Jurkat, Clone E6-1 (cell line): ENCODE measurements around the gene RBM4B.

ENCODE experiments used
- DNase-seq: peaks from one replicate; pipeline ENCODE4 v3.0.0-alpha.2; 2011; ENCODE audit warnings: low read depth, low spot score
- H3K4me3 ChIP-seq: 2 replicates; pipeline ENCODE4 v1.5.1; 2011; ENCODE audit warnings: mild to moderate bottlenecking, low read length, control low read depth, moderate library complexity

The RBM4B gene

GRCh38 chr11:66708701-66709100 is 31.0 kb upstream of the RBM4B start:
- no peak overlapping the region for H3K4me3 ChIP-seq
- no peak for DNase-seq

- no peak for DNase-seq
- H3K4me3 ChIP-seq = no peak overlapping the region
Measured at GRCh38 chr11:66708094-66708493, 30.4 kb upstream of the RBM4B start.

DNA sequence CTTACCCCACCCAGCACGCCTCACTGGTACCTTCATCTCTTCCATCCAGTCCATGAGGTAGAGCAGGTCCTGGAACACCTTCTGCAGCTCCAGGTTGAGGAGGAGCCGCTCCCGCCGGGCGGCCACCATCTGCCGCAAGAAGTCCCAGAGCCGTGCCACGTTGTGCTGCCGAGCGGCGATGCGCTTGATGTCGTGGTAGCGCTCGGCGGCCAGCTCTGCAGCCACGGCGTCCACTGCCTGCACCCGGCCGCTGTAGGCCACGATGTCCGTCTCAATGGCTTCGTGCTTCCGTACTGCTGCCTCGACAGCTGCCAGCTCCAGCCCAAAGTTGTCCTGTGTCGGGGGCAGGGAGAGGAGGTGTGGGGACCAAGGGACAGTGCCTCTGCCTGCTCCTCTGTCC is 29.8 kb upstream of the RBM4B start:
- no peak for DNase-seq
- no peak overlapping the region for H3K4me3 ChIP-seq

DNA sequence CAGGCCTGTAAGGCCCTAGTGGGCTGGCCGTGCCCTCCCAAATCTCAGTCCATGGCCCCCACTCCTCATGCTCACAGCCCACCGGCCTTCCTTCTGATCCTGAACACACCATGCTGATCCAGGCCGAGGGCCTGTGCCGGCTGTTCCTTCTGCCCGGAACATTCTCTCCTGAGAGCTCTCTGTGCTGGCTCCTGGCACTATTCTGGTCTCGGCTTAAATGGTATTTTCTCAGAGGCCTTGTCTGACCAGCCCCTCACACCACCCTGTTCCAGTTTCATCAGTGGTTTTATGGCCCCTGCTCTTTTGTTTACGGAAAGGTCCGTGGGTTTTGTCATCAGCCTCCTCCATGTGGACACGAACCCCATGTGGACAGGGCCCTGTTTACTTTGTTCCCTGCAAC is 29.3 kb upstream of the RBM4B start:
- DNase-seq = no peak
- no peak overlapping the region for H3K4me3 ChIP-seq

GRCh38 chr11:66705587-66706335 is 28.1 kb upstream of the RBM4B start:
- H3K4me3 ChIP-seq = no peak overlapping the region
- no peak for DNase-seq

DNA sequence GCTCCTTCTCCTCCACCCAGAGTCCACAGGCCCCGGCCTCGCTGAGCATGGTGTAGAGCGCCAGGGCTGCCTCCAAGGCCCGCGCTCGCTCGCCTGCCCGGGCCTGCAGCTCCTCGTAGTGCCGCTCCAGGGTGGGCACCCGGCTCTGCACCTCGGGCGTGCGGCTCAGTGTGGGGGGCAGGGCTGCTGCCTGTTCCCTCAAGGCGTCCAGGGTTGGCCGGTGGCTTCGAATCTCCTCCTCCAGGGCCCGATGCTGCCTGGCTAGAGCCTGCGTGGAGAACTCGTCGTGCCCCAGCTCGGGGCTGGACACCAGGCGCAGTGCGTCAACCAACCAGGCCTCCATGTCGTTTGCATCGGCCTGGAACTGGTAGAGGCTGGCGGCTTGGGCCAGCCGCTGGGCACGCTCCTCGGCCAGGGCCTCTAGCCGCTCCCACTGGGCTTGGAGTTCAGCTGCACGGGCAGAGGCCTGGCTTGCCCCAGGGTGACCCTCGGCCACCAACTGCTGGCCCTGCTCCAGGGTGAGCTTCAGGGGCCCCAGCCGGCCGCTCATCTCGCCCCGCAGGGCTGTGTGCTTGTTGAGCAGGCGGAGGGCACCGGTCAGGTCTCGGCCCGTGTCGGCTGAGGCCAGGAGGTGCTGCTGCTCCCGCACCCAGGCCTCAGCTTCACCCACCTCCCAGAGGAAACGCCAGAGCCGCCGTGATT is 27.1 kb upstream of the RBM4B start:
- H3K4me3 ChIP-seq = no peak overlapping the region
- no peak for DNase-seq

DNA sequence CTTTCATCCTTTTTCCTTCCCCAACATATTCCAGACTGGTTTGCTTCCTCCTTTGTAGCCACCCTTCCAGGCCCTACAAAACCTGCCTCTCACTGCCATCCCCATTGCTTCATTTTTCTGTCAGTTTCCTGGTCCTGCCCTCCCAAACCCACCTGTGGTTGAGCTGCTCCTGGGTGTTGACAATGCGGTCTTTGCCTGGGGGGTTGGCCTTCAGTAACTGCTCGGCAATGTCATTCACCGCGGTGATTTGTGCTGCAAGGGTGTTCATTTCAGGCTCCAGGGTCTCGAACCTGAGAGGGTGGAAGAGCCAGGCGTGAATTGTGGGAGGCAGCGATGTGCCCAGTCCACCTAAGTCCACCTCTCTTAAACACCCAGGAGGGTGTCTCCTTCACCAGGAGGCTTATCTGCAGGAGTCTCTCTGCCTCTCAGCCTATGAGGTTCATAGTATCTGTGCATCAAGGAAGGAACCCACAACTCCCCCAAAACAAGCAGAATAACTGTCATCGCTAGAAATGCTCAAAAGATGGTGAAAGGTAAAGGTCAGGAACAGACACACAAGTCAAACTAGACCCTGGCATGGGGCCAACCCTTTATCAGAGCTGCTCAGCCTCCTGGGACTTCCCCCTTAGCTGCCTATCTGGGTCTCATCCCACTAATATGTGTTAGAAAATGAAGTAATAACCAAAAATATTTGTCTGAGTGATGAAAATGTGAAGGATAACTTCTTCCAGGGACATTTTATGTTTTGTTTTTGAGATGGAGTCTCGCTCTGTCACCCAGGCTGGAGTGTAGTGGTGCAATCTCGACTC is 23.9 kb upstream of the RBM4B start:
- DNase-seq = peak; percentile 77
- H3K4me3 ChIP-seq = peak overlapping the region; percentile 25

- no peak for DNase-seq
Measured at GRCh38 chr11:66700742-66701141, 23.1 kb upstream of the RBM4B start.

DNA sequence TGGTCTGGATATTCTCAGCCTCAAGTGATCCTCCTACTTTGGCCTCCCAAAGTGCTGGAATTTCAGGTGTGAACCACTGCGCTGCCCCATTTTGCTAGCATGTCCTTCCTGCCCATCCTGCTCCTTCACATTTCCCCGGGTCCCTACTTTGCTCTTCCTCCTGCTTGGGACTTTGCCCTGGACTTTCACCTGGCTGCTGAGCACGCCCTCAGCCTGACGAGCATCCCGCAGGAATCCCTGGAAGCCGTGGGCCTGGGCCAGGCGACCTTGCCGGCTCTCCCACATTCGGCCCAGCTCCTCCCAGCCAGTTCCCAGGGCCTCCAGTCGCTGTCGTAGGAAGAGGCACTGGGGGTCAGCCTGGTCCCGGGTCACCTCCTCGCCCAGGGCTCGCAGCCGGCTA is 22.6 kb upstream of the RBM4B start:
- DNase-seq = no peak
- no peak overlapping the region for H3K4me3 ChIP-seq

More at GRCh38 chr11:66700742-66701141, 23.1 kb upstream of the RBM4B start:
- peak overlapping the region; percentile 25 for H3K4me3 ChIP-seq

GRCh38 chr11:66698491-66698890 is 20.8 kb upstream of the RBM4B start:
- no peak overlapping the region for H3K4me3 ChIP-seq
- no peak for DNase-seq

GRCh38 chr11:66697988-66698387 is 20.3 kb upstream of the RBM4B start:
- no peak for DNase-seq
- H3K4me3 ChIP-seq = no peak overlapping the region

DNA sequence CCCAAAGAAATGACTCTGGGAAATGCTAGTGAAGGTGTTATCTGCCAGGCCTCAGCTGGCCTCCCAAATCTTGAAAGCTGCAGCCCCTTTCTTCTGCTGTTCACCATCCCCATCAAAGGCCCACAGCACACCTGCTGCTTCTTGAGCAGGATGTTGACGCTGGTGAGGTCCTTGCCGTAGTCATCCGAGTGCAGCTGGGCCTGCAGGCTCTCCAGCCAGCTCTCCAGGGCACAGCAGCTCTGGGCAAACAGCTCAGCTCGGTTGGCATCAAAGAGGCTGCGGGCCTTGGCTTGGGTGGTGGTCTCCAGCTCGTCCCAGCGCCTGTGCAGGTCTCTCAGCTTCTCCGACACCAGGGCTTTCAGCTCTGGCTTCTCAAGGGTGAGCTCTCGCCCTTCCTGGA is 18.5 kb upstream of the RBM4B start:
- DNase-seq = peak; percentile 72
- no peak overlapping the region for H3K4me3 ChIP-seq

DNA sequence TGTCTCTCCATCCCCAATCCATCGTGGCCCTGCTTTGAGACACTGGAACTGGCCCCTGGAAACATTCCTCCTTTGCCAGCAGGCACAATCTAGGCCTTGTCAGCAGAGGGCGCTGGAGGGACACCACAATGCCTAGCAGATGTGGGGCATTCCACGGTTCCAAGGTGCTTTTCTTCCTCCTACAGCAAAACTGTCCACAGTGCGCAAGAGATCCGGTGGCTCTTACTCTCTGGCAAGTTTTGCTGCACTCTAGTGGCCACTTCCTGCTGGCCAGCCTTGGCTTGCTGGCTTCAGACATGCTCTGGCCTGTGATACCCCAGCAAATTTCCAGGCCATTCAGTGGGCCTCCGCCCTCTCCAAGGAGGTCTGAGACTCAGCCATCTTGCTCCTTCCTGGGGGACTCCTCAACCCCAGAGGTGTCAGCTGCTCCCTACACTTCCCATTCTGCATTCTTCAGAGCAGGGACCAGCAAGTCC is 17.1 kb upstream of the RBM4B start:
- H3K4me3 ChIP-seq = no peak overlapping the region
- peak; percentile 71 for DNase-seq

DNA sequence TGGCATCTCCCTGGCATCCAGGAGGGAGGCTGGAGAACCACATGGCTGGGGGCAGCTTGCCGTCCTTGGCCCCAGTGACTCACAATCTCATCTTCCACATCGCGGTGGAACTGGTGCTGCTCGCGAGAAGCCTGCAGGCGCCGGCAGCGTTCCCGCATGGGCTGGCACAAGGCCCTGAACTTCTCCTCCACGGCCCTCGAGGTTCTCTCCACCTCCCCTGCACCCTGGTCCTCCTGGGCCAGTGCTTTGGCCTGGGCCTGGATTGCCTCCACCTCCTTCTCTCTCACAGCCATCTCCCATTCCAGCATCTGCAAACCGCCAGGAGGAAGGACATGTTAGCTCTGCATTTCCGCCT is 16.3 kb upstream of the RBM4B start:
- H3K4me3 ChIP-seq = no peak overlapping the region
- DNase-seq = no peak

- no peak overlapping the region for H3K4me3 ChIP-seq
- no peak for DNase-seq
Measured at GRCh38 chr11:66693356-66694055, 15.8 kb upstream of the RBM4B start.

DNA sequence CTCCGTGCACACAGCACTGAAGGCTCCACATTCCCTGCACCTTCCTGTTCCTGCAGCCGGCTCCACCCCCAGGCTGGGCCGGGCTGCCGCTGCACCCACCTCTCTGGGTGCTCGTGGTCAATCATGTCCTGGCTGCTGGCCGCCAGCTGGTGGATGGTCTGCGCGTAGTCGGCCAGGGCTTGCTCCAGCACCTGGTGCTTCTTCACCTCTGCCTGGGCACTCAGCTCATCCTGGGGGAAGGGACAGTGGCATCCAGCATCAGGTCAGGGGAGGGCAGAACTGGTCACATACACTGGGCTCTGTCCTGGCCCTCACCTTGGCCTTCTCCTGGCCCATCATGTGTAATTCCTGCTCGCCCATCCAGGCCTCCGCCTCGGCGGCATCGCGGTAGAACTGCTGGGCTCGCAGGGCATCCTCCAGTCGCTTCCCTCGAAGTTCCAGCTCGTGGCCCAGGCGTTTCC is 15.2 kb upstream of the RBM4B start:
- DNase-seq = no peak
- no peak overlapping the region for H3K4me3 ChIP-seq

GRCh38 chr11:66692446-66692845 is 14.8 kb upstream of the RBM4B start:
- DNase-seq = no peak
- no peak overlapping the region for H3K4me3 ChIP-seq

DNA sequence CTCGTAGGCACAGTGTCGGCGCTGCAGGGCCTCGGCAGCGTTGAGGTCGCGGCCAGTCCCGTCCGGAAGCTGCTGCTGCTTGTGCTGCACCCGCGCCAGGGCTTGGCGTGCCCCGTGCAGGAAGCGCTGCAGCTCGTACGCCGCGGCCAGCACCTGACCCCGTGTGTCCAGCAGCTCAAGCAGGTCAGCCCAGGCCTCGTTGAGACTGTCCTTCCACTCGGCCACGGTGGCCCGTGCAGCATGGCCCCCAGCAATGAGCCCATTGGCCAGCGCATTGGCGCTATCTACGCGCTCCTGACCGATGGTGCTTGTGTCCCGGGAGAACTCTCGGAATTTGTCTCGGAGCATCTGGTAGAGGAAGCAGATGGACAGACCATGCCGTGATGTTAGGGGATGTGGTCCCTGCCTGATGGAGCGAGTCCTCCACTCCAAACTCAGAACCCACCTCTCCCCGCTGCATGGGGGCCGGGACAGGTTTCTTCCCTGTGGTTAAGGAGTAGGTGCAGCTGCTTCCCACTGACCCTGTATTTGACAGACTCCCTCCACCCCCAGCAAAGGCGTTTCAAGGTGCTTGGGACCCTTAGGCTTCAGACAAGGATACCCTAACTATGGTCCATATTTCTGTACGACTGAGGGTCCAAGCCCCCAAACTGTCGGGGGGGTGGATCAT is 13.8 kb upstream of the RBM4B start:
- H3K4me3 ChIP-seq = no peak overlapping the region
- DNase-seq = no peak
